Smooth muscle cell (in vitro differentiated cells): Measurements from ENCODE around the gene NRIP1. TPM values are rescaled to one million over a fixed set of nuclear protein-coding genes. Genes with fewer than 3 reads are reported as not detected.

ENCODE experiments used
- DNase-seq: peaks from one replicate; lab custom pipeline; 2025; ENCODE audit not compliant: unreplicated experiment; lab: John Stamatoyannopoulos, UW
- H2AFZ ChIP-seq: fragments of 200-600 bp; sonication (generic); 2 replicates; pipeline ENCODE4 v1.6.0; 2016; ENCODE audit warnings: antibody characterized with exemption, low read depth, mild to moderate bottlenecking
- H3F3A ChIP-seq: fragments of 200-600 bp; sonication (generic); 2 replicates; pipeline ENCODE4 v1.6.0; 2017; ENCODE audit warnings: antibody characterized with exemption, low read depth
- H3K27ac ChIP-seq: fragments of 200-600 bp; sonication (generic); 2 replicates; pipeline ENCODE4 v1.5.1; 2016; ENCODE audit warnings: low read depth, mild to moderate bottlenecking
- H3K27me3 ChIP-seq: fragments of 200-600 bp; sonication (generic); 2 replicates; pipeline ENCODE4 v1.6.1; 2016; ENCODE audit warnings: low read depth, mild to moderate bottlenecking
- H3K36me3 ChIP-seq: fragments of 200-600 bp; sonication (generic); 2 replicates; pipeline ENCODE4 v1.5.1; 2016; ENCODE audit warnings: low read depth
- H3K4me1 ChIP-seq: fragments of 200-600 bp; sonication (generic); 2 replicates; pipeline ENCODE4 v1.5.1; 2016; ENCODE audit warnings: low read depth
- H3K4me2 ChIP-seq: fragments of 200-600 bp; sonication (generic); 2 replicates; pipeline ENCODE4 v1.6.0; 2016; ENCODE audit warnings: mild to moderate bottlenecking
- H3K4me3 ChIP-seq: fragments of 200-600 bp; sonication (generic); 2 replicates; pipeline ENCODE4 v1.5.1; 2016; ENCODE audit warnings: mild to moderate bottlenecking
- H3K79me2 ChIP-seq: fragments of 200-600 bp; sonication (generic); 2 replicates; pipeline ENCODE4 v1.6.0; 2016; ENCODE audit warnings: low read depth, mild to moderate bottlenecking
- H3K9ac ChIP-seq: fragments of 200-600 bp; sonication (generic); 2 replicates; pipeline ENCODE4 v1.6.0; 2016; ENCODE audit warnings: low read depth
- H3K9me3 ChIP-seq: fragments of 200-600 bp; sonication (generic); replicated peaks from 2 replicates; pipeline ENCODE4 v1.5.1; 2016; ENCODE audit warnings: low read depth
- H4K20me1 ChIP-seq: fragments of 200-600 bp; sonication (generic); 2 replicates; pipeline ENCODE4 v1.6.0; 2016; ENCODE audit warnings: low read depth
- CTCF ChIP-seq: fragments of 200-600 bp; sonication (generic); IDR thresholded peaks from 2 replicates; pipeline ENCODE4 v1.5.1; 2017; ENCODE audit warnings: borderline replicate concordance, mild to moderate bottlenecking, antibody characterized with exemption; ENCODE audit not compliant: insufficient read depth, poor library complexity, severe bottlenecking
- WGBS: methylation state at CpG from one replicate; pipeline ENCODE4 v1.1.7; 2016; ENCODE audit warnings: low lambda C conversion rate; 5-methylcytosine and 5-hydroxymethylcytosine counted together
- polyA plus RNA-seq: library from polyadenylated mRNA; unstranded; fragments of >200 nt; fragmentation: Nextera tagmentation; extraction: Ambion mirVana; gene quantifications from 2 replicates; pipeline ENCODE4 v1.2.1, GENCODE V29; 2016
- total RNA-seq: library from RNA; depleted of rRNA; stranded (reverse); fragments of >200 nt; gene quantifications from 2 replicates; pipeline ENCODE4 v1.2.3, GENCODE V29; 2014

The NRIP1 gene
- total and polyA plus RNA-seq, 2 experiments from 2014 or later = 5.1 to 26.0 TPM

- Histone ChIP-seq H3K9me3 (no peaks in the 10 kb centered on the region), H2AFZ (no peak overlapping the region), H4K20me1 (peaks cover 98% of the 10 kb centered on the region), H3K36me3 (no peaks in the 10 kb centered on the region), H3K27me3 (no peaks in the 10 kb centered on the region), H3K27ac (no peak overlapping the region), H3K9ac (no peak overlapping the region), H3F3A (no peaks in the 10 kb centered on the region), H3K4me3 (no peak overlapping the region), H3K4me2 (no peak overlapping the region), H3K79me2 (peaks cover 69% of the 10 kb centered on the region), H3K4me1 (no peaks in the 10 kb centered on the region)
- TF ChIP-seq CTCF = no peak
- no peak for DNase-seq
- WGBS = 69% methylated on average over 3 of the region's 3 CpGs
These were observed 82.5 kb downstream of the NRIP1 start for GRCh38 chr21:14982336-14982735.

GRCh38 chr21:14981246-14981645, 83.6 kb downstream of the NRIP1 start:
- 90% methylated on average over 5 of the region's 5 CpGs for WGBS
- H3K79me2 ChIP-seq = peaks cover 71% of the 10 kb centered on the region
- DNase-seq = no peak
- no peaks in the 10 kb centered on the region for H3K27me3 ChIP-seq
- no peak overlapping the region for H3K27ac ChIP-seq
- H3K4me2 ChIP-seq = no peak overlapping the region
- no peak overlapping the region for H3K9ac ChIP-seq
- no peaks in the 10 kb centered on the region for H3K36me3 ChIP-seq
- no peaks in the 10 kb centered on the region for H3K9me3 ChIP-seq
- H3K4me3 ChIP-seq = no peak overlapping the region
- H3K4me1 ChIP-seq = no peaks in the 10 kb centered on the region
- no peak for TF ChIP-seq CTCF
- no peak overlapping the region for H2AFZ ChIP-seq
- no peaks in the 10 kb centered on the region for H3F3A ChIP-seq
- peaks cover 98% of the 10 kb centered on the region for H4K20me1 ChIP-seq

- Histone ChIP-seq H2AFZ (no peak overlapping the region), H3K4me2 (no peak overlapping the region), H3F3A (no peaks in the 10 kb centered on the region), H3K4me3 (no peak overlapping the region), H3K27me3 (no peaks in the 10 kb centered on the region), H3K9ac (no peak overlapping the region), H3K36me3 (no peaks in the 10 kb centered on the region), H4K20me1 (peaks cover 92% of the 10 kb centered on the region), H3K79me2 (peaks cover 88% of the 10 kb centered on the region), H3K4me1 (no peaks in the 10 kb centered on the region), H3K9me3 (no peaks in the 10 kb centered on the region), H3K27ac (no peak overlapping the region)
- TF ChIP-seq CTCF = no peak
- DNase-seq = no peak
These were observed 85.5 kb downstream of the NRIP1 start for GRCh38 chr21:14979264-14979663.

GRCh38 chr21:14977814-14978213, 87.0 kb downstream of the NRIP1 start:
- Histone ChIP-seq H3K36me3 (no peaks in the 10 kb centered on the region), H3K9me3 (no peaks in the 10 kb centered on the region), H4K20me1 (peaks cover 94% of the 10 kb centered on the region), H2AFZ (no peak overlapping the region), H3K9ac (no peak overlapping the region), H3K79me2 (peaks cover 88% of the 10 kb centered on the region), H3K27ac (no peak overlapping the region), H3F3A (no peaks in the 10 kb centered on the region), H3K4me3 (no peak overlapping the region), H3K4me2 (no peak overlapping the region), H3K27me3 (no peaks in the 10 kb centered on the region), H3K4me1 (no peaks in the 10 kb centered on the region)
- TF ChIP-seq CTCF = no peak
- no peak for DNase-seq
- 93% methylated on average over 5 of the region's 5 CpGs for WGBS
